Stomach (tissue), 4 donors: ENCODE results near the gene FAM3A.

ENCODE experiments used
- EP300 ChIP-seq: sonication (generic); formaldehyde crosslinking; IDR thresholded peaks from one replicate; pipeline ENCODE4 v1.6.1; 2017; ENCODE audit warnings: antibody characterized with exemption
- POLR2A ChIP-seq, 4 donors: fragments of 450-650 bp; IDR thresholded peaks; one replicate each; pipeline ENCODE4 v1.6.1; 2016; ENCODE audit warnings: antibody characterized with exemption in 4 of 4, control low read depth in 2 of 4, mild to moderate bottlenecking in 1 of 4, moderate library complexity in 1 of 4
- POLR2AphosphoS5 ChIP-seq, 3 donors: sonication (generic); formaldehyde crosslinking; IDR thresholded peaks; one replicate each; pipeline ENCODE4 v1.6.1; 2016; ENCODE audit warnings: antibody characterized with exemption in 3 of 3
- TF ChIP-seq, protein P1 (sequence below), 7 experiments: fragments of 450-650 bp in 4 of 7; fragments of 200-600 bp in 3 of 7; sonication (generic) in 3 of 7; IDR thresholded peaks; one replicate each; pipeline ENCODE4 v1.5.1; 2016 to 2019; ENCODE audit warnings: antibody characterized with exemption in 7 of 7, control low read depth in 2 of 7, mild to moderate bottlenecking in 1 of 7

DNA sequence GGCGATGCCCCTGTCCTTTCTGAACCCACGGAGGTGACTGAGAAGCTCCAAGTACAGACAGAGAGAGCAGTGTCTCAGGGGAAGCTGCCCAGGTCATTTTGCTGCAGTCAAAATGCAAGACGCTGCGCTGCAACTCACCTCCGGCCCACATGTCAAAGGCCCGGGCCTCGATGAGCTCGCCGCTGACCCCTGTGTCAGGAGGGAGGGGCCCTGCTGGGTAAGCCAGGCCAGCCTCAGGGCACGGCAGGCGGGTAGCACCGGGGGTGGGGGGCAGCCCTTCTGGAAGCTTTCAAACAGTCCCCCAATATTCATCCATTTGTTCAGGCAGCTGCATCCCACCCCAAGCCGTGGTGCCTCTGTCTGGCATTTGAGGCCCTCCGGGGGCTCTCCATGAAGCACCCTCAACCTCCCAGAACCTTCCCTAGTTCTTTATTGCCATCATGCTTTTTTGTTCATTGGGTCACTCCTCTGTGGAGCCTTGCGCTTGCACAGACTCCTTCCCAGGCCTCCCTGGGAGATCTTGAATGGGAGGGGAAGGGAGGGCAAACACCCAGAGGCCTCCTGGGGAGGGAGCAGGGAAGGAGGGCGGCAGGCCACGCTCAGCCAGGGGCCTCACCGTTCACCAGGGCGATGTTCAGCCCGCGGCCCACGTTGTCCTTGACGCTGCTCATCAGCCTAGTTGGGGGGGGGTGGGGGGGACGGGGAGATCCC lies 8.2 kb downstream of the FAM3A start:
- TF ChIP-seq POLR2A (IDR thresholded peaks at IDR 0.05) (no peak), POLR2AphosphoS5 (IDR thresholded peaks at IDR 0.05) (no peak), EP300 (no peak)
- TF ChIP-seq, protein P1, sequence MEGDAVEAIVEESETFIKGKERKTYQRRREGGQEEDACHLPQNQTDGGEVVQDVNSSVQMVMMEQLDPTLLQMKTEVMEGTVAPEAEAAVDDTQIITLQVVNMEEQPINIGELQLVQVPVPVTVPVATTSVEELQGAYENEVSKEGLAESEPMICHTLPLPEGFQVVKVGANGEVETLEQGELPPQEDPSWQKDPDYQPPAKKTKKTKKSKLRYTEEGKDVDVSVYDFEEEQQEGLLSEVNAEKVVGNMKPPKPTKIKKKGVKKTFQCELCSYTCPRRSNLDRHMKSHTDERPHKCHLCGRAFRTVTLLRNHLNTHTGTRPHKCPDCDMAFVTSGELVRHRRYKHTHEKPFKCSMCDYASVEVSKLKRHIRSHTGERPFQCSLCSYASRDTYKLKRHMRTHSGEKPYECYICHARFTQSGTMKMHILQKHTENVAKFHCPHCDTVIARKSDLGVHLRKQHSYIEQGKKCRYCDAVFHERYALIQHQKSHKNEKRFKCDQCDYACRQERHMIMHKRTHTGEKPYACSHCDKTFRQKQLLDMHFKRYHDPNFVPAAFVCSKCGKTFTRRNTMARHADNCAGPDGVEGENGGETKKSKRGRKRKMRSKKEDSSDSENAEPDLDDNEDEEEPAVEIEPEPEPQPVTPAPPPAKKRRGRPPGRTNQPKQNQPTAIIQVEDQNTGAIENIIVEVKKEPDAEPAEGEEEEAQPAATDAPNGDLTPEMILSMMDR (IDR thresholded peaks at IDR 0.05), result no peak
